Measurements from ENCODE around the gene PSMD8.
"Not testable (repeated sequence)": the region's sequence is repeated elsewhere in the genome, so short reads cannot be mapped to it uniquely, and the experiment has no call there.

Gene PSMD8

DNA sequence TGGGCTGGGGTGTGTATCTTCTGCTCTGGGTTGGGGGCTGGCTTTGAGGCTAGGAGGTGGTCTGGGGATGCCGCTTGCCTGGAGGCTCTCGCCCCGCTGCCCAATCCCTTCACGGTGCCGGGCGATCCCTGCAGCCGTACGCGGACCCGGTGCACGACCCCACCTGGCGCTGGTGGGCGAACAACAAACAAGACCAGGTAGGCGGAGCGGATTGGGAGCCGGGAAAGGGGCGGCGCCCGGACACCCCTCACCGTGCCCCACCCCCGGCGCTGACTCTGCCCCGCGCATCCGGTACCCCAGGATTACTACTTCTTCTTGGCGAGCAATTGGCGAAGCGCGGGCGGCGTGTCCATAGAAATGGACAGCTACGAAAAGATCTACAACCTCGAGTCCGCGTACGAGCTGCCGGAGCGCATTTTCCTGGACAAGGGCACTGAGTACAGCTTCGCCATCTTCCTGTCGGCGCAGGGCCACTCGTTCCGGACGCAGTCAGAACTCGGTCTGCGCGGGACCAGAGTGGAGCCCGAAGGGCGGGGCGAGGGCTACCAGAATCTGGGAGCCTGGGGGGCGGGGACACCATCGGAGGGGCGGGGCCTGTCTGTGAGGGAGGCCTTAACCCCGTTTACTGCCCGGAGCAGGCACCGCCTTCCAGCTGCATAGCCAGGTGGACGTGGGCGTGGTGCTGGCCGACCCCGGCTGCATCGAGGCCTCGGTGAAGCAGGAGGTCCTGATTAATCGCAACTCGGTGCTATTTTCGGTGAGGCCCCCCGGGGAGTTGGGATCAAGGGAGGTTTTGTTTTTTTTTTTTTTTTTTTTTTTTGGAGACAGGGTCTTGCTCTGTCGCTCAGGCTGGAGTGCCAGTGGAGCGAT, 12.1 kb upstream of the PSMD8 start:
- peak; percentile 85 to 93 (median 90) for DNase-seq

- DNase-seq = not testable (repeated sequence)
Observed at GRCh38 chr19:38362946-38363688, 11.3 kb upstream of the PSMD8 start.

- no peak for DNase-seq
Observed at GRCh38 chr19:38367041-38367440, 7.3 kb upstream of the PSMD8 start.

- DNase-seq = no peak
Observed at GRCh38 chr19:38369584-38369983, 4.8 kb upstream of the PSMD8 start.

GRCh38 chr19:38370299-38370698, 4.1 kb upstream of the PSMD8 start:
- no peak for DNase-seq

- no peak for DNase-seq
Observed at GRCh38 chr19:38371081-38371480, 3.3 kb upstream of the PSMD8 start.

- DNase-seq = no peak
Observed at GRCh38 chr19:38373907-38374331, 452 bp upstream of the PSMD8 start.

DNA sequence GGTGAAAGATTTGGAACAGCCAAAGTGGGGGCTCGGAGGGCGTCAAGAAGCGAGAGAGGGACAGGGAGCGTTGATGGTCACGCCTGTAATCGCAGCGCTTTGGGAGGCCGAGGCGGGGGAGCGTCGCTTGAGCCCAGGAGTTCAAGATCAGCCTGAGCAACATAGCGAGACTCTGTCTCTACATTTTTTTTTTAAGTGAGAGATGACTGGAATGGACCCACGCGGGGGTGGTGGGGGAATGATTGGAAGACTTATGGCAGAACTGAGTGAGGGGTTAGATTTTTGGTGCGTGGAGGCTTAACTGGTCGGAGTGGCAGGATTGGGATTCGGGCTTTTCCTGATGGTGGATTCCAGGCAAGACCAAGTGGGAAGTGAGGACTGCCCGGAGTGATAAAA, 725 bp downstream of the PSMD8 start:
- no peak for DNase-seq

DNA sequence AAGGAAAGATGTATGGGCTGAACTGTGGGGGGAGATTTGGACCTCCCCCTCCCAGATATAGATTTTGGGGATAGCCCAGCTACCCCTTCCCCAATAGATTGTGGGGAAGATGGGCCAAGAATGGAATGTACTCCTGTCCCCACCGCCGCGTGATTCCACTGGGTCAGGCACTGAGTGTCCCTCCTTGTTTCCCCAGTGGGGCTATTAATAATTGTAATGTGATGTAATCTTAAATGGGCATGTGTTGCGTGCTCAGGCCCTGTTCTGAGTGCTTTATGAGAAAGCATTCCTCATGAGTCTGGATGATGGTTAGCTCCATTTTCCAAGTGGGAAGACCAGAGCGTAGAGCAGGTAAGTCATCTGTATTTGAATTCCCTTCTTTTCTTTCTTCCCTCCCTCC, 1.4 kb downstream of the PSMD8 start:
- peak in 2 of 4 experiments; percentile 11 to 23 for DNase-seq

- DNase-seq = no peak
Observed at GRCh38 chr19:38376576-38376975, 2.2 kb downstream of the PSMD8 start.

- no peak for DNase-seq
Observed at GRCh38 chr19:38377052-38377451, 2.7 kb downstream of the PSMD8 start.

DNA sequence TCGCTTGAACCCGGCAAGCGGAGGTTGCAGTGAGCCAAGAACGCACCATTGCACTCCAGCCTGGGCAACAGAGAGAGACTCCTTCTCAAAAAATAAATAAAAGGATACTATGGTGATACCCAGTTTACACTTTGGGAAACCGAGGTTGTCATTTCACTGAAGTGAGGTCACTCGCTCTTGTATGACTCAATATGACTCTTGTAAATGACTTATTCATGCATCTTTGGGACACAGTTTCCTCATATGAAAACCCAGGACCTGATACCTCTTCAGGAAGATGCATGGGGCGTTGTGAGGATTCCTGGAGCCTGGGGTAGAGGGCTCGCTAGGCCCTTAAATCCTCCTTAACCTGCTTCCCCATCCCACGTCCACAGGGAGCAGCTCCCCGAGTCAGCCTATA, 4.5 kb downstream of the PSMD8 start:
- DNase-seq = no peak

- DNase-seq = no peak
Observed at GRCh38 chr19:38381138-38381537, 6.8 kb downstream of the PSMD8 start.

DNA sequence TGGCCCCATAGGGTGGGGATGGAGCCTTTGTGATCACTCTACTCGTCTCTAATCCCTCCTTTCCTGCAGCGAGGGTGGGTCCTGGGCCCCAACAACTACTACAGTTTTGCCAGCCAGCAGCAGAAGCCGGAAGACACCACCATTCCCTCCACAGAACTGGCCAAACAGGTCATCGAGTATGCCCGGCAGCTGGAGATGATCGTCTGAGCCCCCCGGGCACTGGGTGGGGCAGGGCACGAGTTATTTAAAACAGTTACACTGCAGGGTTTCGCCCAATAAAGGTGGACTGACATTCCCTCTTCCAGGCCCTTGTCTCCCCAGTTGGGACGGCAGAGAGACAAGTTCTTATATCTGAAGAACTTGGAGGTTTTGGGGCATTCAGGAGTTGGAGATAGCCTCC, 8.8 kb downstream of the PSMD8 start:
- DNase-seq = no peak

GRCh38 chr19:38383743-38384142, 9.4 kb downstream of the PSMD8 start:
- no peak for DNase-seq

- peak in 1 of 4 experiments; percentile 22 for DNase-seq
Observed at GRCh38 chr19:38384209-38385027, 10.0 kb downstream of the PSMD8 start.

DNA sequence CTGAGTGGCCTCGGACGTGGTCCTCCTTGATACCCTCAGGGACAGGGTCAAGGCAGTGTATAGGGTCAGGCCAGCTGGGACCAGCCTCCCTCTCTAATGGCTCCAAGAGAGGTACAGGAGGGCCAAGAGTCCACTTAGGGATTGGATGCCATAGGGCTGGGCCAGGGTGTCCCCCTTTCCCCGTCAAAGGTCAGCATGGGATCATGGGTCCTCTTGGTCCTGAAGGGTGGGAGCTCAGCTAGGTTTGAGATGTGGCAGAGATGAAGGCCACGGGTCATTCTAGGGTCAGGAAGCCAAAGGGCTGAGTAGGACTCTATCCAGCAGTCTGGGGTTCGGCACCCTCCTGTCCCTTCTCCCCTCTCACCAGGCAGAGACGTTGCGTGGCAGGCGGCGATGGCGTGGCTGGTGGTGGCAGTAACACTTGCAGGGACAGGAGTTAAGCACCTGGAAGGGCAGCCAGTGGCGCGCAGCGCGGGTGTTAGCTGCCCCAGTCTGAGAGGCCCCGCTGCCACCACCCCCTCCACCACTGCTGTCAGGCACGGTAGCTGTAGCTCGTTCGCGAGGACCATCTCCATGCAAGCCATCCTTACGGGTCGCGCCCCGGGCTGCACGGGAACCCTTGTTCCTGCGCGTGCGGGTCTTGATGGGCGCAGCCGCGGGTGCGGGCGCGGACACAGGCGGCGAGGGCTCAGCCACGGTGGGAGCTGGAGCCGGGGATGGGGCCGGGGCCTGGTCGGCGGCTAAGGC, 10.9 kb downstream of the PSMD8 start:
- DNase-seq = peak in 1 of 4 experiments; percentile 8

- peak in 2 of 4 experiments; percentile 10 to 36 for DNase-seq
Observed at GRCh38 chr19:38385804-38386257, 11.5 kb downstream of the PSMD8 start.

DNA sequence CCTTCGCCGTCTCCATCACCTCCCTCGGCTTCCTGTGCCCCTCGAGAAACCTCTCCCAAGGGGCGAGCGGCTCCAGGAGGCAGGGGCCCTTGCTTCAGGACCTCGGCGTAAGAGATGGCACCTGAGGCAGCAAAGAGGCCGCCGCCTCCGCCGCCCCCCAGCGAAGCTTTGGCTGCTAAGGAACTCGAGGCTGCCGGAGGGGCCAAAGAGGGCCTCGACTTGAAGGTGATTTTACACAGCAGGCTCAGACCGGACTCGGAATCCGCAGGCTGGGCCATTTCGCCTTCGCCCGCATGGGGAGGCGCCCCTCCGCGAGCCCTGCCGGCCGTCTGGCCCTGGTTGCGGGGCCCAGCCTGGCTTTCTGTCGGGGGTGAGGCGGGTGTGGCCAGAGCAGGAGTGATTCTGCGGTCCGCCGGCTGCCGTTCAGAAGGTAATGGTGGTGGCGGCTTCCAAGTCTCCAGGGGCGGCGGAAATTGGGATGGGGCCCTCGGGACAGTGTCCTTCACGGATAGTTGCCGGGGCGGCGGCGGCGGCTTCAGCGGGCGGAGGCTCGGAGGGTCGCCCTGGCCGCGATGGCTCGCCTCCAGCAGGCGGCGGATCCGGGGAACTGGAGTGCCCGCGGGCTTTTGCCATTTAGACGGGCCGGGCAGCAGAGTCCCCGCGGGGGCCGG, 12.1 kb downstream of the PSMD8 start:
- no peak for DNase-seq

DNA sequence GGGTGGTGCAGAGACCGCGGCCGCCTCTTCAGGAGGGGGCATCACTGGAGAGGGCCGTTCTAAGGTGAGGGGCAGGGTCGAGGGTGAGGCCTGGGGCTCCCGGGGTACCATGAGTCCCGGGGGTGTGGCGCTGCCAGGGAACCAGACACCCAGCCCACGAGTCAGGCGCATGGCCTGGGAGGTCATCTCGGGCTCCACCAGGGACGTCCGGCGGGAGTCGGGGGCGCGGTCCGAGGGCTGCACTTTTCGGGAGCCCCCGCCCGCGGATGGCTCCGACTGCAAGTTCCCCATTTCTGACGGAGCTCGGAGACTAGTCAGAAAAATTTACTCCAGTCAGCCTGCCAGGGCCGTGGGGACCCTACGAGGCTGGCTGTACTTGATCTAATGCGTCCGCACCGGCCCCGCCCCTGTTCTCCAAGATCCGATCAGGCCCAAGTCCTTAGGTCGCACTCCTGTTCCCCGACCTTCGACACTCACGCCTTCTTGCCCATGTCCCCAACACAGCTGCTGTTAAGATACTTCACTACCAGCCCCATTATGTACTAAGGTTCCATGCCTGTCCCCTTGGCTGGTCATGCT, 12.7 kb downstream of the PSMD8 start:
- peak; percentile 65 to 90 (median 83) for DNase-seq

All from suppressor macrophage (primary cell).